ENCODE measurements around the gene L2HGDH. TPM values are rescaled to one million over a fixed set of nuclear protein-coding genes. Genes with fewer than 3 reads are reported as not detected.
A peak's percentile ranks its signal among the peaks of the same experiment; 100 is the strongest.

Gene L2HGDH
- total RNA-seq, 1 experiment from 2014 or later = 18.6 TPM

DNA sequence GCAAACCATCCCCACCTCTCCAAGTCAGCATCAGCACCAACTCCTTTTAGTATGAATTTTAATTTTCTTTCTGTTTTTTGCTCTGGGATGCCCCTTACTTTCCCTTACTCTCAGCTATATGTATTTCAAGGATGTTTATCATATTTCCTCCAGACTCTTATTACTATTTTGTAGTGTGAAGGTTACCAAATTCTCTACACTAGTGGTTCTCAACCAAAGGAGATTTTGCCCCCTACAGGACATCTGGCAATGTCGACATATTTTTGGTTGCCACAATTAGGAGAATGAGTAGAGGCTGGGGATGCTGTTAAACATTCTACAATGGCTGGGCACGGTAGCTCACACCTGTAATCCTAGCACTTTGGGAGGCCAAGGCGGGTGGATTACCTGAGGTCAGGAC, 51.5 kb downstream of the L2HGDH start:
- no peaks in the 10 kb centered on the region for H4K20me1 ChIP-seq (ENCODE audit: insufficient read depth)
- H3K9me2 ChIP-seq (ENCODE audit: insufficient read depth) = no peaks in the 10 kb centered on the region
- BruUV-seq (replicated peaks) = no TSS peak
- intact Hi-C loops (cut with micrococcal nuclease; ENCODE audit: unreplicated experiment) = no loop called here
- H3K4me2 ChIP-seq = no peak overlapping the region
- POLR2A ChIA-PET (ENCODE audit: unreplicated experiment) = no interaction called here
- peak in 1 of 2 experiments; percentile 42 for DNase-seq
- no peaks in the 10 kb centered on the region for H3K79me2 ChIP-seq (ENCODE audit: low read depth)
- H3K4me3 ChIP-seq = no peak overlapping the region
- no peaks in the 10 kb centered on the region for H3K27me3 ChIP-seq (ENCODE audit: insufficient read depth, low read depth)
- H2AFZ ChIP-seq = no peak overlapping the region
- CTCF ChIA-PET = interaction anchor here (0.8 kb wide), 1 partner anchor 50 kb away, joined by 3 read pairs; no protein-coding TSS in a partner anchor
- TF ChIP-seq, protein P1, sequence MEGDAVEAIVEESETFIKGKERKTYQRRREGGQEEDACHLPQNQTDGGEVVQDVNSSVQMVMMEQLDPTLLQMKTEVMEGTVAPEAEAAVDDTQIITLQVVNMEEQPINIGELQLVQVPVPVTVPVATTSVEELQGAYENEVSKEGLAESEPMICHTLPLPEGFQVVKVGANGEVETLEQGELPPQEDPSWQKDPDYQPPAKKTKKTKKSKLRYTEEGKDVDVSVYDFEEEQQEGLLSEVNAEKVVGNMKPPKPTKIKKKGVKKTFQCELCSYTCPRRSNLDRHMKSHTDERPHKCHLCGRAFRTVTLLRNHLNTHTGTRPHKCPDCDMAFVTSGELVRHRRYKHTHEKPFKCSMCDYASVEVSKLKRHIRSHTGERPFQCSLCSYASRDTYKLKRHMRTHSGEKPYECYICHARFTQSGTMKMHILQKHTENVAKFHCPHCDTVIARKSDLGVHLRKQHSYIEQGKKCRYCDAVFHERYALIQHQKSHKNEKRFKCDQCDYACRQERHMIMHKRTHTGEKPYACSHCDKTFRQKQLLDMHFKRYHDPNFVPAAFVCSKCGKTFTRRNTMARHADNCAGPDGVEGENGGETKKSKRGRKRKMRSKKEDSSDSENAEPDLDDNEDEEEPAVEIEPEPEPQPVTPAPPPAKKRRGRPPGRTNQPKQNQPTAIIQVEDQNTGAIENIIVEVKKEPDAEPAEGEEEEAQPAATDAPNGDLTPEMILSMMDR (conservative IDR thresholded peaks at IDR 0.05) = peak; percentile 67
- TF ChIP-seq EZH2 (IDR thresholded peaks at IDR 0.05; ENCODE audit: low read depth) = no peak
- H3K9me3 ChIP-seq (ENCODE audit: insufficient read depth, low read depth) = no peaks in the 10 kb centered on the region
- H3K4me1 ChIP-seq (replicated peaks; ENCODE audit: insufficient read depth) = no peaks in the 10 kb centered on the region
- no peak overlapping the region for H3K27ac ChIP-seq
- H3K36me3 ChIP-seq (ENCODE audit: low read depth) = no peaks in the 10 kb centered on the region
- H3F3A ChIP-seq (ENCODE audit: insufficient read depth, low read depth) = no peaks in the 10 kb centered on the region

DNA sequence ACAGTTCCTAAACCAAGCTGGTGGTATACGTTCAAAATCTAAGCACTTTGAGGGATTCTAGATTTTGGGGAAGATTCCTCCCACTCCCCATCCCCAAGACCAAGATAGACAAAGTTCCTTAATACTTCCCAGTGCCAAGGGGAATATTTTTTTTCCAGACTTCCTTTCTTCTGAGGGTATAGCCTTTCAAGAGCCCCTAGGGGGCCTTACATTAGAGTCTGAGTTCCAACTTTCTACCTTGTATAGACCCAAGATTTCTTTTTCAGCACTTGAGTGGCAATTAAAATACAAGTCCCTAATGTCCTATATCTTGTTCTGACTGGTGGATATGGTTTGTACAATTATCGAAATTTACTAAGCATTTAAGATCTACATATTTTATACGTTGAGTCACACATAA, 52.0 kb downstream of the L2HGDH start:
- TF ChIP-seq, protein P1 (conservative IDR thresholded peaks at IDR 0.05) = no peak
- TF ChIP-seq EZH2 (IDR thresholded peaks at IDR 0.05; ENCODE audit: low read depth) = no peak
- H3K79me2 ChIP-seq (ENCODE audit: low read depth) = no peaks in the 10 kb centered on the region
- no peaks in the 10 kb centered on the region for H3F3A ChIP-seq (ENCODE audit: insufficient read depth, low read depth)
- no peak overlapping the region for H3K4me2 ChIP-seq
- no peak overlapping the region for H3K27ac ChIP-seq
- H4K20me1 ChIP-seq (ENCODE audit: insufficient read depth) = no peaks in the 10 kb centered on the region
- H3K36me3 ChIP-seq (ENCODE audit: low read depth) = no peaks in the 10 kb centered on the region
- no peak for DNase-seq
- intact Hi-C loops (cut with micrococcal nuclease; ENCODE audit: unreplicated experiment) = no loop called here
- no peak overlapping the region for H2AFZ ChIP-seq
- no peaks in the 10 kb centered on the region for H3K27me3 ChIP-seq (ENCODE audit: insufficient read depth, low read depth)
- H3K9me3 ChIP-seq (ENCODE audit: insufficient read depth, low read depth) = no peaks in the 10 kb centered on the region
- POLR2A ChIA-PET (ENCODE audit: unreplicated experiment) = no interaction called here
- no peaks in the 10 kb centered on the region for H3K9me2 ChIP-seq (ENCODE audit: insufficient read depth)
- no peak overlapping the region for H3K4me3 ChIP-seq
- CTCF ChIA-PET = no interaction called here
- no peaks in the 10 kb centered on the region for H3K4me1 ChIP-seq (replicated peaks; ENCODE audit: insufficient read depth)
- no TSS peak for BruUV-seq (replicated peaks)

- H3F3A ChIP-seq (ENCODE audit: insufficient read depth, low read depth) = no peaks in the 10 kb centered on the region
- H3K9me2 ChIP-seq (ENCODE audit: insufficient read depth) = no peaks in the 10 kb centered on the region
- no peak overlapping the region for H3K27ac ChIP-seq
- no peaks in the 10 kb centered on the region for H3K9me3 ChIP-seq (ENCODE audit: insufficient read depth, low read depth)
- no peaks in the 10 kb centered on the region for H3K79me2 ChIP-seq (ENCODE audit: low read depth)
- ChIA-PET POLR2A (ENCODE audit: unreplicated experiment) (no interaction called here), CTCF (no interaction called here)
- no peak overlapping the region for H3K4me3 ChIP-seq
- no peaks in the 10 kb centered on the region for H4K20me1 ChIP-seq (ENCODE audit: insufficient read depth)
- no peak for TF ChIP-seq EZH2 (IDR thresholded peaks at IDR 0.05; ENCODE audit: low read depth)
- TF ChIP-seq, protein P1 (conservative IDR thresholded peaks at IDR 0.05) = no peak
- intact Hi-C loops (cut with micrococcal nuclease; ENCODE audit: unreplicated experiment) = no loop called here
- no peak for DNase-seq
- no peak overlapping the region for H2AFZ ChIP-seq
- no TSS peak for BruUV-seq (replicated peaks)
- H3K4me2 ChIP-seq = no peak overlapping the region
- H3K27me3 ChIP-seq (ENCODE audit: insufficient read depth, low read depth) = no peaks in the 10 kb centered on the region
- no peaks in the 10 kb centered on the region for H3K36me3 ChIP-seq (ENCODE audit: low read depth)
- H3K4me1 ChIP-seq (replicated peaks; ENCODE audit: insufficient read depth) = no peaks in the 10 kb centered on the region
Observed at GRCh38 chr14:50257732-50258131, 54.3 kb downstream of the L2HGDH start.

Data from PC-9 (cell line).